Hematopoietic multipotent progenitor cell treated with erythropoietin and hydrocortisone succinate and interleukin-3 and kit ligand, for 8 days (in vitro differentiated cells): ENCODE results near the gene MARCHF10.
"Not testable (repeated sequence)": the region's sequence is repeated elsewhere in the genome, so short reads cannot be mapped to it uniquely, and the experiment has no call there.

Experiments
- DNase-seq: peaks from one replicate; pipeline ENCODE4 v3.0.0-alpha.2; 2015

MARCHF10 gene, protein sequence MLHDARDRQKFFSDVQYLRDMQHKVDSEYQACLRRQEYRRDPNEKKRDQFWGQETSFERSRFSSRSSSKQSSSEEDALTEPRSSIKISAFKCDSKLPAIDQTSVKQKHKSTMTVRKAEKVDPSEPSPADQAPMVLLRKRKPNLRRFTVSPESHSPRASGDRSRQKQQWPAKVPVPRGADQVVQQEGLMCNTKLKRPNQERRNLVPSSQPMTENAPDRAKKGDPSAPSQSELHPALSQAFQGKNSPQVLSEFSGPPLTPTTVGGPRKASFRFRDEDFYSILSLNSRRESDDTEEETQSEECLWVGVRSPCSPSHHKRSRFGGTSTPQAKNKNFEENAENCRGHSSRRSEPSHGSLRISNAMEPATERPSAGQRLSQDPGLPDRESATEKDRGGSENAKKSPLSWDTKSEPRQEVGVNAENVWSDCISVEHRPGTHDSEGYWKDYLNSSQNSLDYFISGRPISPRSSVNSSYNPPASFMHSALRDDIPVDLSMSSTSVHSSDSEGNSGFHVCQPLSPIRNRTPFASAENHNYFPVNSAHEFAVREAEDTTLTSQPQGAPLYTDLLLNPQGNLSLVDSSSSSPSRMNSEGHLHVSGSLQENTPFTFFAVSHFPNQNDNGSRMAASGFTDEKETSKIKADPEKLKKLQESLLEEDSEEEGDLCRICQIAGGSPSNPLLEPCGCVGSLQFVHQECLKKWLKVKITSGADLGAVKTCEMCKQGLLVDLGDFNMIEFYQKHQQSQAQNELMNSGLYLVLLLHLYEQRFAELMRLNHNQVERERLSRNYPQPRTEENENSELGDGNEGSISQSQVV

DNA sequence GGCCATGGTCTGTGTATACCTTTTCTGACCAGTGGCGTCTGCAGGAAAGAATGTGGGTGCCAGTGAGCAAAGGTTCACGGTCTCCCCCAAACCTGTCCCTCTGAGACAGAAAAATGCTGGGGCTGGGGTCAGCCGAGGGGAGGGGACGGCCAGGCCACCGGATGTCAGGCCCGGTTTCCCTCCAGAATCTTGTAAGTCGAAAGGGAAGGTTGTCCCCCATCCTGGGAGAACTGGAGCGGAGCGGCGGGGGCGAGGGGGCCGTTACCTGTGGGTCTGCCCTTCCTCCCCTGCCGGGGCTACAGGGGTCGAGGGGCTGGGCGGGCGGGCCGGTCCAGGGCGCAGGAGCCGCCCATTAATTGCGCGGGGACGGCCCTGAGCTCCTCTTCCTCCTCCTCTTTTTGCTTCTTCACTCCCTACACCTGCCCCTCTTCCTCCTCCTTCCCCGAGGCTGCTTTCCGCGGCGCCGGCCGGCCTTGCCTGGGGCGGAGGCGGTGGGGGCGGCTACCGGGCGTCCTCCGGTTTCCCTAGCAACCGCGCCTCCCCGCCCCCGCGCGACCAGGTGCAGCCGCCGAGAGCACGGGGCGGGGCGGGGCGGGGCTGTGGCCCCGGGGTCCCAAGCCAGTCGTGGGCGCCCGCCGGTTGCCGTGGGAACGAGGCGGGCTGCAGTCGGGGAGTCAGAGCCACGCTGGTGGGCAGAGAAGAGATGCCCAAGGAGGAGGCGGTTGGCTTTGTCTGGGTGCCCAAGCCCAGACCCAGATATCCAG is at the start of gene MARCHF10:
Gene MARCHF10, minus strand, starts transcription at position 503 of the 764 bp plus-strand sequence. CDS start 6,579 bp downstream, outside the sequence.
- no peak for DNase-seq

DNA sequence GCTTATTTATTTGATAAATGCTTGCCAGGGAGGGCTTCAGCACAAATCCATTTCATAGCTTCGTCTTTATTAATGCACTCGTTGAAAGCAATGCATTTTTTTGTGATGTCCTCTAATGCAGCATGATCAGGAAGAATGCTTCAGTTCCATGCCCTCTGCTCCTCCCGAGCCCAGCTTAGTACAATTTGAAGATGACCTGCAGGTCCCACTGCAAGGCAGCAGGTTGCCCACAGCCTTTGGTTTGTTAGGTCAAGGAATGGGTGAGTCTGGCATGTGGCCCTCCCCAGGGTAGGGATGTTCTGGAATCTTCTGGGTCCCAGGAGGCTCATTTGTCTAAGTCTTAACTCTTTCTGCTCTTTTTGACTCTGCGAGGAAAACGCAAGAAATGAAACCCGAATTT is 49.4 kb upstream of the MARCHF10 start:
- no peak for DNase-seq

DNA sequence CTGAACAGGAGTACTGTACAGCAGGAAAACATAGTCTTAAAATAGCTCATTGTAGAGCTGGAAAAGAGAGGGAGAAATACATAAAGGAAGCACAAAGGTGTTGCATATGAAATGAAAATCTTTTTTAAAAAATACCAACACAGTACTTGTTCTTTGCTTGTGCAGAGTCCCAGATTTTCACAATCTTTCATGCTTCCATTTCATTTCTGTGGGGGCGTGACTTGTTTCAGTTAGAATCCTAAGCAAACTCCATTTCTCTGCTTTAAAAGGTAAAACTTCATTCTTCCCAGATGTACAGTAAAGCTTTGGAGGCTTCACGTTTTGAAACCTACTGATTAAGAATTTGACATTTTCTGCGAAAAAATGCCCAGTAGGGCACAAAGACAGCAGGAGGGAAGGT is 48.5 kb upstream of the MARCHF10 start:
- no peak for DNase-seq

DNA sequence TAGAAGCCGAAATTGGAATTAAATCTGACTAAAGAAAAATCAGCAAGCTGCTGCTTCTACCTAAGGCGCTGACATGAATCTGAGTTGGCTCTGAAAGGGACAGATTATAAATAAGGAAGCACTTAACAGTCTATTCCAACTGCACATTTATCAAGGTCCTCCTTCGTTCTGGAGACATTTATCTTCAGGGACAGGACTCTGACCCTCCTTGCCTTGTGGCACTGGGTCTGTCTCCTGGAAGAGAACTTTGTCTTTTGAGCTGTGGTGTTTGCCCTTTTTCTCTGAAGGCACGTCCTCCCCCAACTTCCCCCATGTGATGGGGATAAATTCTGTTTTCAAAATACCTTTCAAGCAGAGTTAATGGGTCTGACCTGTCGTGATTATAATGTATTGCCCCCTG is 47.0 kb upstream of the MARCHF10 start:
- no peak for DNase-seq

DNA sequence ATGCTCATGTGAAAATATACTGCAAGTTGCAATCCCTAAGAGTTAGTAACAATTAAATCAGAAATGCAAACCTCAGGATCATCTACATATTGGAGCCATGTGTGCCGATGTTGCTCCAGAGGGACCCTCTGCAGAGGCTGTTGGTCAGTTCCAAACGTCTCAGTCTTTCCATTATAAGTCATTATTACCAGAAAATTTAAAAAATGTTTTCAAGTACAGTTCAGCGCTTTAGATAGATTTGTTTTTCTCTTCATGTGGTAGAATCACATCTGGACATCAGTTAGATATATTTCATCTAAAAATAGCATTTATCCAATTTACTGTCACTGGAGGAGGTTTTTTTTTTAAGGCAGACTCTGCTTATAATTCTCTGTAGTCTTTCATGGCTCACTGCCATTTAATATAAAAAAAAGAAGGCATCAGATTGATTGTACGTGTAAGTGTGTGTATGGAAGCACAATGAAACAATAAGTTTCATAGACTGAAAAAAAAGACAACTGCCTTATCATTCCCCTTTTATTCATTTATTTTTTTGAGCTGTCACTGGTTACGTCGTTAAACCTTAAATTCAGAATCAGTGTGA is 46.1 kb upstream of the MARCHF10 start:
- DNase-seq = no peak

DNA sequence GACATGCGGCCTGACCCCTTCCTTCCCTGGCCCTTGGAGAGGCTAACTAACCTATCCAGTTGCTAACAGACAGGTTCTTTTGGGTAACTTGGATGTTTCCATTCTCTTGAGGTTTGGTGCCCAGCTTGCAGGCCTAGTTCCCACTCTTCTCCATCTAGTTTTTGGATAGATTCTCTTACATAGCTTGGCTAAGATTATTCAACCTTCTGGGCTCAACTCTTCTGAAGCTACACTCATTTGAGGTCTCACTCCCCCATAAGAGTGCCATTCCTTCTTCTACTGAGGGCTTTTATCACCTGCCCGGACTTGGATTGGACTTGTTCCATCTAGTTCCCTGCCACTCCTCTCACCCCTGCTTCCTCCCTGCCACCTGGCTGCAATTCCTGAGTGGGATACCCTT is 44.1 kb upstream of the MARCHF10 start:
- DNase-seq = no peak

DNA sequence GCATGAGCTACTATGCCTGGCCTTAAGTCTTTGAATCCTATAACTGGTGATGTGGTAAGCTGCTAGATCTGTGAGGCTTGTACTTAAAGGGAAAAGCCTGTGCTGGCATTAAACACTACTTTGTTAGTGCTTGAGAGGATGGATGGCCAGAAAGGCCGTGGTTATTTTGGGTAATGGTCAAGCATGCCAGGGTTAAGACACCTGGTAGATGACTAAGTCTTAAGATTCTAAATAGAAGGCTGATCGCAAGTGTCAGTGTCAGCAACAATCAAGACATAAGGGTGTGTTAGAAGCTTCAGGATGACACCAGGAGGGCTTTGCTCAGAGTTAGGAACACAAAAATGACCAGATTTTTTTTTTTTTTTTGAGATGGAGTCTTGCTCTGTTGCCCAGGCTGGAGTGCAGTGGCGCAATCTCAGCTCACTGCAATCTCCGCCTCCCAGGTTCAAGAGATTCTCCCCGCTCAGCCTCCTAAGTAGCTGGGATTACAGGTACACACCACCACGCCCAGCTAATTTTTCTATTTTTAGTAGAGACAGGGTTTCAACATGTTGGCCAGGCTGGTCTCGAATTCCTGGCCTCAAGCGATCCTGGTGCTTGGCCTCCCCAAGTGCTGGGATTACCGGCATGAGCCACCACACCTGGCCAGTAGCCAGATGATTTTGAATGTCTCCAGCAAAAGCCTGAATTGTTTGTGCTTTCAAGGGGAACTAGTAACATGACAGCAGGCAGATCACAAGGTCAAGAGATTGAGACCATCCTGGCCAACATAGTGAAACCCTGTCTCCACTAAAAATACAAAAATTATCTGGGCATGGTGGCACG is 41.7 kb upstream of the MARCHF10 start:
- not testable (repeated sequence) for DNase-seq

DNA sequence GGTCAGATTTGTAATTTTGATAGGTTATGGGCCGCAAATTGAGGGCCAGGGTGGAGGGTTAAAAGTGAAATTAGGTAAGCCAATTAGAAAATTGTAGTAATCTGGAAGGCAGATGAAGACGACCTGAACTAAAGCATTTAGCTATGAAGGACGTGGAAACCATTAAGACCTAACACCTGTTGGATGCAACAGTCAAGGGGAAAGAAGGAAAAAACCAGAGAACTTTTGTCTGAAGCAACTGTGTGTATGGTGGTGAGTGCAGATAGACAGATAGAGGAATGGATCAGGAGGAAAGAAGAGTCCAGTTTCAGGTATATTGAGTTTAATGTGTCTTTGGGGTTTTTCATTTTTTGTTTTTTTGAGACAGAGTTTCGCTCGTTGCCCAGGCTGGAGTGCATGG is 40.2 kb upstream of the MARCHF10 start:
- DNase-seq = no peak

DNA sequence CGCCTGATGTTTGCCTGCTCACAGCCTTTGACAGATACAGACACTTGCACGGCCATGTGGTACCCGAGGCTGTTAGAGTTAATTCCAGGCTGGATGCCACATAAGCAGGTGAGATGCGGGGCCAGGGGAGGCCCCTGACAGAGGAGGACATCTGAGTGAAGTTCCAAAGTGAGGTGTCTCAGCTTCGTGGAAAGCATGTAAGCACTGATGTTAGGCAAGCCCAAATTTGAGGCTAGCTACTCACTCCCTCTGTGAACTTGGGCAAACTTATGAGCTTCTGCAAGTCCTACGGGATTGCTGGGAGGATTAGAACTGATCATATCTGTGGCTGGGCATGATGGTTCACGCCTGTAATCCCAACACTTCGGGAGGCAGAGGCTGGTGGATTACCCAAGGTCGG is 39.3 kb upstream of the MARCHF10 start:
- no peak for DNase-seq

DNA sequence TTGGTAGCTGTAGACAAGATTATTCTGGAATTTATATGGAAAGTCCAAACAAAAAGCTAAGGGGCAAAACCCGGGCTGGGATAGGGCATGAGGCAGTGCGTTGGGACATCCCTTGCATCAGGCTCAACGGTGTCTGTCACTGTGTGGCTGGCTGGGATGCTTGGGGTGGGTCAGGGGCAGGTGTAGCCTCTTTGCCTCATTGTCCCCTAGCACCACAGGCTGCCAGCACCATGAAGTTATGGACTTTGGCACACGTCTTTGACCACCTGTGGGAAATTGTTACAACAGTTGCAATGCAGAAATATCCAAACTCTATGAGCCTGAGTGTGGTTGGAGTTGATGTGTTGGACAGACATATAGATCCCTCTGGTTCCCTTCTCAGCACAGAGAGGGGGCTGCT is 32.8 kb upstream of the MARCHF10 start:
- DNase-seq = no peak

DNA sequence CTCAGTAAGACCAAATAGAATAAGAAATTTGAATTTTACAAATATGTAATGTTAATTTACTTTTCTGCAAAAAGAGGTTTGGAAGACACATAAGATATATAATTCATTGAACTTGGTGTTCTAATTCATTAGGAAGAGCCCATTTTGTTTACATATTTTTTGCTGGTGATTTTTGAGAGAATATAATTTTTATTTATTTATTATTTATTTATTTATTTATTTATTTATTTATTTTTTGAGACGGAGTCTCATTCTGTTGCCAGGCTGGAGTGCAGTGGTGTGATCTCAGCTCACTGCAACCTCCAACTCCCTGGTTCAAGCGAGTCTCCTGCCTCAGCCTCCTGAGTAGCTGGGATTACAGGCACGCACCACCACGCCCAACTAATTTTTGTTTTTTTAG is 25.7 kb upstream of the MARCHF10 start:
- DNase-seq = not testable (repeated sequence)

DNA sequence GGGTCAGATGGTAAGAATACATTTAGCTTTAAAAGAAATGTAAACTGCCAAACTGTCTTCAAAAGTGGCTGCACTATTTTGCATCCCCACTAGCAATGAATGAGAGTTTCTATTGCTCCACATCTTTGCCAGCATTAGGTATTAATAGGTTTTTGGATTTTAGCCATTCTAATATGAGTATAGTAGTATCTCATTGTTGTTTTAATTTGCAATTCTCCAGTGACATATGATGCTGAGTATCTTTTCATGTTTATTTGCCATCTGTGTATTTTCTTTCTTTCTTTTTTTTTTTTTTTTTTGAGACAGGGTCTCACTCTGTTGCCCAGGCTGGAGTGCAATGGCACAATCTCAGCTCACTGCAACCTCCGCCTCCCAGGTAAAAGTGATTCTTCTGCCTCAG is 24.3 kb upstream of the MARCHF10 start:
- DNase-seq = no peak

DNA sequence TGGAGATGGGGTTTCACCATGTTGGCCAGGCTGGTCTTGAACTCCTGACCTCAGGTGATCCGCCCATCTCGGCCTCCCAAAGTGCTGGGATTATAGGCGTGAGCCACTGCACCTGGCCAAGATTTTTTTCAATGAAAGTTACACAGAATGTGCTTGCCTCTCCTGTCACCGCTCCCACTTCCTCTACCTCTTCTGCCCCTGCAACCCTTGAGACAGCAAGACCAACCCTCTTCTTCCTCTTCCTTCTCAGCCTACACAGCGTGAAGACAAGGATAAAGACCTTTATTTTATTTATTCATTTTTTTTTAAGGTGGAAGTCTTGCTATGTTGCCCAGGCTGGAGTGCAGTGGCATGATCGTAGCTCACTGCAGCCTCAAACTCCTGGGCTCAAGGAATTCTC is 23.0 kb upstream of the MARCHF10 start:
- DNase-seq = not testable (repeated sequence)

DNA sequence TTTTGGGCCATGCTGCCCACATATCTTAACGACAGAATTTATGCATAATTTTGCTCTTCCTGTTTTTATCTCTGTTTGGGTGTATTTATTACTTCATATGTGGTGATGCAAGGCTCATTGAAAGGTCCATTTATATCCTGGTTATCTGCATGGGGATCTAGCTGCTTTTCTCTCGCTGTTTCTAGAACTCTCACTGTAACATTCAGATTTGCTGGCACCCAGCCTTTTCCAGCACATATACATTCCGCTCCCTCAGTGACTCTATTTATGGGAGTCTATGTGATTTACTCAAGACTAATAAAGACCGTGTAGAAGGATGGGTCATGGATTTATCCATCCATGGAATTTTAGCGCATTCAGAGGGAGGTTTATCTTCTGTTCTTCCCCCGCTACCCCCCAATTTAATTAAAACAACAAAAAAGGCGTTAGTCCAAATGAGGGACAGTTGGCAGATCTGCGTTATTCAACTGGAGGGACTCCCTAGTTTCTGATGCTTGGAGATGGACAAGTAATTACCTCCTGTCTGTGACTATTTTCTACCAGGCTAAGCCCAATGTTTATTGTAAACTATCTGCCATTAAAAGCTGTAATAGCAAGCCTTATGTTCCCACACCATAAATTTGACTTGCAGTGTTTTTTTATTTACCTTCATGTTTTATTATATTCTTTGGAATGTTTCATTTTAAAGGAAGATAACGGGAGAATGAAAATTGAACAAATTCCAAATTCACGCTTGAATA is 19.8 kb upstream of the MARCHF10 start:
- DNase-seq = no peak

DNA sequence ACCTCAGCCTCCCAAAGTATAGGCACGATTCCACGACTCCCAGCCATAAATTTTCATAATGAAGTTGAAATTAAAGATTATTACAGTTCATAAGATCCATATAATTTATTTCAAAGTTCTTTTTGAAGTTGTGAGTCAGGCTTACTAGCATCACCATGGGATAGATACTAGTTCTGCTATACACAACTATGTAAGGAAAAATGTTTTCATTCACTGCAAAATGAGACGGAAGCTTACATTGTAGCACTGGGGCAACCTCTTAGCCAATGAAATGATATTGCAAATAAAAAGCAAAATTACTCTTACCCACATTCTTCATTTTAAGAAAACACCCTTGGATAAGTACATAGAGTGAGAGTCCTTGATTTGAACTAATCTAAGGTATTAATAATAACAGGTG is 18.8 kb upstream of the MARCHF10 start:
- no peak for DNase-seq

DNA sequence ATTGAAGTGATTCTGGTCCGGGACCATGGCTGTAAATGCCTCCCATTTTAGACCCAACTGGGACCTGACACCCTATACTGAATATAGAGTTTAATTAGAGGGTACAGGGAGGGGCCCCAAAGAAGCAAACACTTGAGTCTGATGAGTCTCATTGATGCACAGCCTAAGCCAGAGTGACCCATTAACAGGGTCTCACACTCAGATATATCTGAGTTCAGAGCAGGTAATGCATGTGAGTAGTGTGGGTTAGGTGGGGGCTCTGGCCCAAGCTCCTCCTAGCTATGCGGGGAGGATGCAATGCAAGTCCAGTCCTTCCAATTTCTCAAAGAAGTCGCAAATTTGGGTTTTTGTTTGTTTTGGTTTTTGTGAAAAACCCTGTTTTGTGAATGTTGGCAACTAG is 17.1 kb upstream of the MARCHF10 start:
- DNase-seq = no peak

DNA sequence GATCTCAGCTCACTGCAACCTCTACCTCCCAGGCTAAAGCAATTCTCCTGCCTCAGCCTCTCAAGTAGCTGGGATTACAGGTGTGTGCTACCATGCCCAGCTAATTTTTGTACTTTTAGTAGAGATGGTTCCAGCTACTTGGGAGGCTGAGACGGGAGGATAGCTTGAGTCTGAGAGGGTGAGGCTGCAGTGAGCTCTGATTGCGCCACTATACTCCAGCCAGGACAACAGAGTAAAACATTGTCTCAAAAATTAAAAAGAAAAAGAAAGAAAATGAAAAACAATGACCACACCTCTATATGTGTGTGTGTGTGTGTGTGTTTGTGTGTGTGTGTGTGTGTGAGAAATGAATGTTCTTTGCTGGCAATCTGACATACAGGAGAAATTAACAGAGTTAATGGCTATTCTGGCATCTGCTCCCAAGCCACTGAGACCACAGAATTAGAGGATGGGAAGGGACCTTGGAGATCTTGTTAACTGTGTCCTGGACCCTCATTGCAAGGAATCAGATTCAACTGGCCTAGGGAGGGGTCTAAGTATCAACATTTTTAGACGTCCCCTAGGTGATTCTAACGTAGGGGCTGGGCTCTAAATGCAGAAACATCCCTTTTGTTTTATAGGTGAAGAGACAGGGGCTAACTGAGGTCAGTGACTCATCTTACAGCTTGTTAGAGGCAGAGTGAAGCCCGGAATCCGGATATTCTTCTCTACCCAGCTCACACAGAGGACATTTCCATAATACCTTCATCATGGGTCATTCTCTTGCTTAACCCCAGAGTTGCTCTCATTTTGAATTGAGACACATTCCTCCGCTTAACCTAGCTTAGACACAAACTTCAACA is 16.4 kb upstream of the MARCHF10 start:
- DNase-seq = no peak

DNA sequence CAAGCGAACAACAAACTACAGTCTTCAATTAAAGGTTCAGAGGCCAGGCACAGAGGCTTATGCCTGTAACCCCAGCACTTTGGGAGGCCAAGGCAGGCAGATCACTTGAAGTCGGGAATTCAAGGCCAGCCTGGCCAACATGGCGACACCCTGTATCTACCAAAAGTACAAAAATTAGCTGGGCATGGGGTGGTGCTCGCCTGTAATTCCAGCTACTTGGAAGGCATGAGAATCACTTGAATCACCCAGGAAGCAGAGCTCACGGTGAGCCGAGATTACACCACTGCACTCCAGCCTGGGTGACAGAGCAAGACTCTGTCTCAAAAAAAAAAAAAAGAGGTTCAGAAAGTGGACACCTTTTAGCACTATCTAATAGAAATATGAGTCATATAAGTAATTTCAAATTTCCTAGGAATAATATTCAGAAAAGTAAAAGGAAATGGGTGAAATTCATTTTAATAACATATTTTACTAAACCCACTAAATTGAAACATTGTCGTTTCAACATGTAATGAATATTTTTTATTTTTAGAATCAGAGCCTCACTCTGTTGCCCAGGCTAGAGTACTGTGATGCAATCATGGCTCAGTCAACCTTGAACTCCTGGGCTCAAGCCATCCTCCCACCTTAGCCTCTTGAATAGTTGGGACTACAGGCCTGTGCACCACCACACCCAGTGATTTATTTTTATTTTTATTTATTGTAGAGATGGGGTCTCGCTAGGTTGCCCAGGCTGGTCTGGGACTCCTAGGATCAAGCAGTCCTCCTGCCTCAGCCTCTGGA is 15.2 kb upstream of the MARCHF10 start:
- DNase-seq = no peak

DNA sequence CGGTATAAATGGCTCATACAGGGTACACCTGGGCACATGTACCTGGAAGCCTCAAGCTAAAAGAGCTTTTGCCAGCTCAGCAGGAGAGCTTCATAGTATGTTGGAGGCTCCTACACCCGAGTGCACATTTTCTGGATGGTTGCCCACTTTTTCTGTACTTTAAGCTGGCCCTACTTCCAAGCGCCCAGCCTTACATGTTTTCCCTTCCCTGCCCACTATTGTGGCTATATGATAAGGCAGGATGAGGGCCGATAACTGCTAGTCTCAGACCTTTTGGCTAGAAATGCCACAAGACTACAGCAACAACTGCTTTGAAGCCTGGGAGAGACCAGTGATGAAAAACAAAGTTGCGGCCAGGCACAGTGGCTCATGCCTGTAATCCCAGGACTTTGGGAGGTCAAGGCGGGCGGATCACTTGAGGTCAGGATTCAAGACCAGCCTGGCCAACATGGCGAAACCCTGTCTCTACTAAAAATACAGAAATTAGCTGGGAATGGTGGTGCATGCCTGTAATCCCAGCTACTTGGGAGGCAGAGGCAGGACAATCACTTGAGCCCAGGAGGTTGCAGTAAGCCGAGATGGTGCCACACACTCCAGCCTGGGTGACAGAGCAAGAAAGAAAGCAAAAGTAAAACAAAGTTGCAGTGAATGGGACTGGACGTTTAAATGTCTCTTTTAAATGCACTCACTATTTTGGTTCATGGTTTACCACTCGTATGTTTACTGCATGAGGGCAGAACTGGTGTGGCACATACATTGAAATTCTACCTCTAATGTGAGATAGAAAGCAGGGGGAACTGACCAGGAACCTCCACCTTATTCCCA is 14.2 kb upstream of the MARCHF10 start:
- peak; percentile 95 for DNase-seq
